OCI-LY7 (cell line): ENCODE results near the gene CCDC9B.

Source experiments
- EZH2phosphoT487 ChIP-seq: fragments of 200-600 bp; sonication (generic); IDR thresholded peaks from 2 replicates; pipeline ENCODE4 v1.6.1; 2018; ENCODE audit warnings: low read depth, borderline replicate concordance, mild to moderate bottlenecking, mixed run types, antibody characterized with exemption, low read length, moderate library complexity, mixed read lengths
- TF ChIP-seq, protein P1 (sequence below): fragments of 200-600 bp; sonication (generic); conservative IDR thresholded peaks from 2 replicates; pipeline ENCODE4 v1.5.1; 2014; ENCODE audit warnings: mild to moderate bottlenecking, antibody characterized with exemption, low read length, moderate library complexity, mixed read lengths

DNA sequence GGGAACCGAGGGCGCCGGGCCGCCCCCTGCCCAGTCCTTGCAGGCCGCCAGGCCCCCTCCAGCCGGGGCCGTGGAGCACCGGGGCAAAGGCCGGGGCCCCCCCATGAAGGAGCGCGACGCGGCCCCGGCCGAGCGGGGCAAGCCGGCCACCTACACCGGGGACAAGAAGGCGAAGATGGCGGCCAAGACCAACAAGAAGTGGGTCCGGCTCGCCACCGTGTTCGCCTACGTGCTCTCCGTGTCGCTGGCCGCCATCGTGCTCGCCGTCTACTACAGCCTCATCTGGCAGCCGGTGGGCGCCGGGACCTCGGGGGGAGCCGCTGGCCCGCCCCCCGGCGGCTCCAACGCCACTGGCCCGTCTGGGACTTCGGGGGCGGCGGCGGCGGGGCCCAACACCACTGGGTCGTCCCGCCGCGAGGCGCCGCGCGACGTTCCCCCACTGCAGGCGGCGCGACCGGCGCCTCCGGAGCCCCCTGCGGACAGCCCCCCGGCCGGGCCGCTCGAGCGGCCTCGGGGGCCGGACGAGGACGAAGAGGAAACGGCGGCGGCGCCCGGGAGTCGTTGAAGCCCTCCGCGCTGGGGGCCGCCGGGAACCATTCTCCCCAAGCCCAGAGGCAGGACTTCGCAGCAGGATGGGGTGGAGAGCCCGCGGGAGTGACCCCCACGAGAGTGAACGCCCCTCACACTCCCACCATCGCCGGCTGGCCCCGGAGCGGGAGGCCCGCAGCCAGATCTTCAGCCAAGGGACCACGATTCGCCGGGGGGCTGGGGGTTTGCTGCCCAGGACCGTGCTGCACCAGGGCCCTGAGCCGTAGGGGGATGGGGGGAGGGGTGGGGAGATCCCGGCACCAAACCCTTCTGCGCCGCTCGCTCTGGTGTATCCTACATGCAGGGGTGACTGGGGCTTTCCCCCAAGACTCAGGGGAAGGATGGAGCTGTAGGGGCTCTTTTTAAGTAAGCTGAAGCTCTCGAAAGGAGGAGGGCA lies 16.5 kb downstream of the CCDC9B start:
- TF ChIP-seq, protein P1, sequence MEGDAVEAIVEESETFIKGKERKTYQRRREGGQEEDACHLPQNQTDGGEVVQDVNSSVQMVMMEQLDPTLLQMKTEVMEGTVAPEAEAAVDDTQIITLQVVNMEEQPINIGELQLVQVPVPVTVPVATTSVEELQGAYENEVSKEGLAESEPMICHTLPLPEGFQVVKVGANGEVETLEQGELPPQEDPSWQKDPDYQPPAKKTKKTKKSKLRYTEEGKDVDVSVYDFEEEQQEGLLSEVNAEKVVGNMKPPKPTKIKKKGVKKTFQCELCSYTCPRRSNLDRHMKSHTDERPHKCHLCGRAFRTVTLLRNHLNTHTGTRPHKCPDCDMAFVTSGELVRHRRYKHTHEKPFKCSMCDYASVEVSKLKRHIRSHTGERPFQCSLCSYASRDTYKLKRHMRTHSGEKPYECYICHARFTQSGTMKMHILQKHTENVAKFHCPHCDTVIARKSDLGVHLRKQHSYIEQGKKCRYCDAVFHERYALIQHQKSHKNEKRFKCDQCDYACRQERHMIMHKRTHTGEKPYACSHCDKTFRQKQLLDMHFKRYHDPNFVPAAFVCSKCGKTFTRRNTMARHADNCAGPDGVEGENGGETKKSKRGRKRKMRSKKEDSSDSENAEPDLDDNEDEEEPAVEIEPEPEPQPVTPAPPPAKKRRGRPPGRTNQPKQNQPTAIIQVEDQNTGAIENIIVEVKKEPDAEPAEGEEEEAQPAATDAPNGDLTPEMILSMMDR: no peak
- TF ChIP-seq EZH2phosphoT487: no peak
